ENCODE data around the gene MRO.

DNA sequence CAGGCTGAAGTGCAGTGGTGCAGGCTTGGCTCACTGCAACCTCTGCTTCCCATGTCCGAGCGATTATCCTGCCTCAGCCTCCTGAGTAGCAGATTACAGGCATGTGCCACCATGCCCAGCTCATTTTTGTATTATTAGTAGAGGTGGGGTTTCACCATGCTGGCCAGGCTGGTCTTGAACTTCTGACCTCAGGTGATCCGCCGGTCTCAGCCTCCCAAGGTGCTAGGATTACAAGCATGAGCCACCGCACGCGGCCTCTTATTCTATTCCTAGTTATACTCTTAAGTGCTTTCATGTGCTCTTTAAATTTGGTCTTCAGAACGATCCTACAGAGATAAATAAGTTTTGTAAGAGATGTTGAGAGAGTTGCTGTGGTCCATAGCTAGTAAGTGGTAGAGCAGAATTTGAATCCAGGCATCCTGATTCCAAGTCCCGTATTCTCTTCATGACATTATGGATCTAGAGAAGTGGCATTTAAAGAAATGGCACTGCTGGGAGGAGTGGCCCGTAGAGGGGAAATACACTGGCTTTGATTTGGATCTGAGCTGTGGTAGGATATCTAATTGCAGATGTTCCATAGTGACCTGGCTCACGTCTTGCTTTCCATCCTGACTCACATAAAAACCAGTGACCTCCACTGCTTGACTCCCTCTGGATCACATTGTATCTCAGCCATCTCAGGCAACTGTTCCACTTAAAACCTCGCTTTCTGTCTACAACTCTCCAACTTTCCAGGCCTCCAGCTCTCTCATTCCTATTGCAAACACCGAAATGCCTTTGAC, 36.4 kb upstream of the MRO start:
- no peak for TF ChIP-seq POLR2A (IDR thresholded peaks at IDR 0.05)
- TF ChIP-seq, protein P1, sequence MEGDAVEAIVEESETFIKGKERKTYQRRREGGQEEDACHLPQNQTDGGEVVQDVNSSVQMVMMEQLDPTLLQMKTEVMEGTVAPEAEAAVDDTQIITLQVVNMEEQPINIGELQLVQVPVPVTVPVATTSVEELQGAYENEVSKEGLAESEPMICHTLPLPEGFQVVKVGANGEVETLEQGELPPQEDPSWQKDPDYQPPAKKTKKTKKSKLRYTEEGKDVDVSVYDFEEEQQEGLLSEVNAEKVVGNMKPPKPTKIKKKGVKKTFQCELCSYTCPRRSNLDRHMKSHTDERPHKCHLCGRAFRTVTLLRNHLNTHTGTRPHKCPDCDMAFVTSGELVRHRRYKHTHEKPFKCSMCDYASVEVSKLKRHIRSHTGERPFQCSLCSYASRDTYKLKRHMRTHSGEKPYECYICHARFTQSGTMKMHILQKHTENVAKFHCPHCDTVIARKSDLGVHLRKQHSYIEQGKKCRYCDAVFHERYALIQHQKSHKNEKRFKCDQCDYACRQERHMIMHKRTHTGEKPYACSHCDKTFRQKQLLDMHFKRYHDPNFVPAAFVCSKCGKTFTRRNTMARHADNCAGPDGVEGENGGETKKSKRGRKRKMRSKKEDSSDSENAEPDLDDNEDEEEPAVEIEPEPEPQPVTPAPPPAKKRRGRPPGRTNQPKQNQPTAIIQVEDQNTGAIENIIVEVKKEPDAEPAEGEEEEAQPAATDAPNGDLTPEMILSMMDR (IDR thresholded peaks at IDR 0.05): no peak
